Measurements from ENCODE around the gene XYLB.
"Not testable (repeated sequence)": the region's sequence is repeated elsewhere in the genome, so short reads cannot be mapped to it uniquely, and the experiment has no call there.

XYLB gene

GRCh38 chr3:38438436-38439069 lies 92.0 kb downstream of the XYLB start:
- DNase-seq (ENCODE audit: extremely low spot score); CTCF ChIA-PET; POLR2A ChIA-PET: not testable (repeated sequence)

GRCh38 chr3:38443205-38443604 lies 96.6 kb downstream of the XYLB start:
- POLR2A ChIA-PET; CTCF ChIA-PET; DNase-seq (ENCODE audit: extremely low spot score): not testable (repeated sequence)

- ChIA-PET CTCF (no interaction called here), POLR2A (no interaction called here)
- DNase-seq (ENCODE audit: extremely low spot score) = no peak
- TF ChIP-seq FOXK2 (IDR thresholded peaks at IDR 0.05) (no peak), ZNF384 (IDR thresholded peaks at IDR 0.05) (no peak), BHLHE40 (IDR thresholded peaks at IDR 0.05; ENCODE audit: borderline replicate concordance) (no peak)
Observed at GRCh38 chr3:38446085-38446686, 99.6 kb downstream of the XYLB start.

- TF ChIP-seq ARNT (IDR thresholded peaks at IDR 0.05) (no peak), TARDBP (IDR thresholded peaks at IDR 0.05) (no peak), CTBP1 (IDR thresholded peaks at IDR 0.05; ENCODE audit: borderline replicate concordance) (no peak), FOXM1 (IDR thresholded peaks at IDR 0.05; ENCODE audit: borderline replicate concordance) (no peak), SUZ12 (IDR thresholded peaks at IDR 0.05) (no peak), FOXK2 (IDR thresholded peaks at IDR 0.05) (no peak), ELF4 (IDR thresholded peaks at IDR 0.05) (no peak), ZNF384 (IDR thresholded peaks at IDR 0.05) (no peak), LEF1 (IDR thresholded peaks at IDR 0.05; ENCODE audit: borderline replicate concordance) (no peak)
- ChIA-PET CTCF (no interaction called here), POLR2A (no interaction called here)
- DNase-seq (ENCODE audit: extremely low spot score) = no peak
Observed at GRCh38 chr3:38446812-38447211, 100.2 kb downstream of the XYLB start.

- POLR2A ChIA-PET = no interaction called here
Observed at GRCh38 chr3:38450853-38451252, 104.3 kb downstream of the XYLB start.

GRCh38 chr3:38453075-38453912 lies 106.7 kb downstream of the XYLB start, which contains the start of gene ACVR2B:
ACVR2B (plus strand) TSS chr3:38453890; CDS start chr3:38454323, 433 bp downstream.
- peak; percentile 91 for DNase-seq (ENCODE audit: extremely low spot score)
- TF ChIP-seq L3MBTL2 (conservative IDR thresholded peaks at IDR 0.05) (peak; percentile 52; the same call in 1 of the 2 replicates), CTBP1 (IDR thresholded peaks at IDR 0.05; ENCODE audit: borderline replicate concordance) (no peak), SP1 (IDR thresholded peaks at IDR 0.05) (no peak), LEF1 (IDR thresholded peaks at IDR 0.05; ENCODE audit: borderline replicate concordance) (no peak), TARDBP (IDR thresholded peaks at IDR 0.05) (no peak), FOXA1 (IDR thresholded peaks at IDR 0.05) (no peak)
- POLR2A ChIA-PET = no interaction called here
- CTCF ChIA-PET = no interaction called here

More at GRCh38 chr3:38450853-38451252, 104.3 kb downstream of the XYLB start:
- CTCF ChIA-PET = interaction anchor here (1.1 kb wide), 1 partner anchor 18 kb away, joined by 3 read pairs; no protein-coding TSS in a partner anchor
- no peak for DNase-seq (ENCODE audit: extremely low spot score)
- no peak for TF ChIP-seq SUZ12 (IDR thresholded peaks at IDR 0.05)
- no peak for TF ChIP-seq ARNT (IDR thresholded peaks at IDR 0.05)
- no peak for TF ChIP-seq HDGF (IDR thresholded peaks at IDR 0.05; ENCODE audit: borderline replicate concordance)
- no peak for TF ChIP-seq PKNOX1 (IDR thresholded peaks at IDR 0.05)
- no peak for TF ChIP-seq ZNF384 (IDR thresholded peaks at IDR 0.05)
- no peak for TF ChIP-seq L3MBTL2 (conservative IDR thresholded peaks at IDR 0.05)
- no peak for TF ChIP-seq LEF1 (IDR thresholded peaks at IDR 0.05; ENCODE audit: borderline replicate concordance)
- no peak for TF ChIP-seq NFRKB (IDR thresholded peaks at IDR 0.05)
- no peak for TF ChIP-seq FOXA1 (IDR thresholded peaks at IDR 0.05)
- TF ChIP-seq BHLHE40 (IDR thresholded peaks at IDR 0.05; ENCODE audit: borderline replicate concordance) = no peak
- TF ChIP-seq CTBP1 (IDR thresholded peaks at IDR 0.05; ENCODE audit: borderline replicate concordance) = no peak
- TF ChIP-seq SP1 (IDR thresholded peaks at IDR 0.05) = no peak
- no peak for TF ChIP-seq FOXK2 (IDR thresholded peaks at IDR 0.05)
- no peak for TF ChIP-seq TARDBP (IDR thresholded peaks at IDR 0.05)
- no peak for TF ChIP-seq ELF4 (IDR thresholded peaks at IDR 0.05)

GRCh38 chr3:38453913-38454177 lies 107.3 kb downstream of the XYLB start:
- ChIA-PET CTCF (no interaction called here), POLR2A (no interaction called here)
- no peak for DNase-seq (ENCODE audit: extremely low spot score)
- TF ChIP-seq L3MBTL2 (conservative IDR thresholded peaks at IDR 0.05) (no peak), TARDBP (IDR thresholded peaks at IDR 0.05) (no peak), SUZ12 (IDR thresholded peaks at IDR 0.05) (no peak), BHLHE40 (IDR thresholded peaks at IDR 0.05; ENCODE audit: borderline replicate concordance) (no peak), LEF1 (IDR thresholded peaks at IDR 0.05; ENCODE audit: borderline replicate concordance) (no peak), FOXK2 (IDR thresholded peaks at IDR 0.05) (no peak), FOXA1 (IDR thresholded peaks at IDR 0.05) (no peak), CTBP1 (IDR thresholded peaks at IDR 0.05; ENCODE audit: borderline replicate concordance) (no peak), ELF4 (IDR thresholded peaks at IDR 0.05) (no peak), PKNOX1 (IDR thresholded peaks at IDR 0.05) (no peak), FOXM1 (IDR thresholded peaks at IDR 0.05; ENCODE audit: borderline replicate concordance) (no peak), SP1 (IDR thresholded peaks at IDR 0.05) (no peak), NFRKB (IDR thresholded peaks at IDR 0.05) (no peak)

Measured in HEK293T (cell line).